ENCODE measurements around the gene ZPBP2. TPM values are rescaled to one million over a fixed set of nuclear protein-coding genes. Genes with fewer than 3 reads are reported as not detected.

ZPBP2 gene
- total and polyA plus RNA-seq, 11 donors = not detected

GRCh38 chr17:39915559-39915958 is 47.6 kb downstream of the ZPBP2 start:
- no peak overlapping the region for H3K4me3 ChIP-seq
- WGBS, 4 donors = 78 to 91% (median 86%) methylated on average over 4 of the region's 4 CpGs
- H3K27ac ChIP-seq = no peak overlapping the region
- DNase-seq = no peak
- TF ChIP-seq CTCF (IDR thresholded peaks at IDR 0.05) (no peak), POLR2A (IDR thresholded peaks at IDR 0.05) (no peak)
- intact Hi-C loops (cut with DNase I) = no loop called here
- H3K4me1 ChIP-seq = peaks cover 0 to 9% (median 0%) of the 10 kb centered on the region in 12 donors
- no peaks in the 10 kb centered on the region for H3K27me3 ChIP-seq
- no peaks in the 10 kb centered on the region for H3K9me3 ChIP-seq
- ATAC-seq = no peak
- peaks cover 0 to 48% (median 19%) of the 10 kb centered on the region in 9 donors for H3K36me3 ChIP-seq

GRCh38 chr17:39916918-39917317 is 48.9 kb downstream of the ZPBP2 start:
- Histone ChIP-seq H3K27me3 (no peaks in the 10 kb centered on the region), H3K36me3 (peaks cover 0 to 49% (median 28%) of the 10 kb centered on the region in 9 donors), H3K9me3 (no peaks in the 10 kb centered on the region), H3K27ac (no peak overlapping the region), H3K4me1 (peaks cover 0 to 23% (median 0%) of the 10 kb centered on the region in 12 donors), H3K4me3 (no peak overlapping the region)
- ATAC-seq (peak in 1 of 4 donors; percentile 23), DNase-seq (no peak)
- WGBS, 4 donors = 82 to 88% (median 86%) methylated on average over 7 of the region's 7 CpGs
- TF ChIP-seq CTCF (IDR thresholded peaks at IDR 0.05) = peak in 1 of 12 donors; percentile 20
- no peak for TF ChIP-seq POLR2A (IDR thresholded peaks at IDR 0.05)
- intact Hi-C loops (cut with DNase I) = no loop called here

- 95 to 98% (median 96%) methylated on average over 9 of the region's 9 CpGs for WGBS, 4 donors
- TF ChIP-seq CTCF (IDR thresholded peaks at IDR 0.05) = no peak
- no peak for TF ChIP-seq POLR2A (IDR thresholded peaks at IDR 0.05)
- DNase-seq (no peak), ATAC-seq (no peak)
- H3K36me3 ChIP-seq = peaks cover 0 to 57% (median 44%) of the 10 kb centered on the region in 9 donors
- H3K4me1 ChIP-seq = peaks cover 0 to 45% (median 2%) of the 10 kb centered on the region in 12 donors
- H3K27me3 ChIP-seq = no peaks in the 10 kb centered on the region
- H3K27ac ChIP-seq = no peak overlapping the region
- no peaks in the 10 kb centered on the region for H3K9me3 ChIP-seq
- no peak overlapping the region for H3K4me3 ChIP-seq
- intact Hi-C loops (cut with DNase I) = no loop called here
These were observed 51.2 kb downstream of the ZPBP2 start for GRCh38 chr17:39919087-39919683.

- DNase-seq = peak in 1 of 5 donors; percentile 38
- 62 to 74% (median 68%) methylated on average over 17 to 19 of the region's 19 CpGs for WGBS, 4 donors
These were observed 52.5 kb downstream of the ZPBP2 start for GRCh38 chr17:39920218-39921210.

More at GRCh38 chr17:39920218-39921210, 52.5 kb downstream of the ZPBP2 start:
- H3K36me3 ChIP-seq = peaks cover 0 to 56% (median 44%) of the 10 kb centered on the region in 9 donors
- H3K9me3 ChIP-seq = no peaks in the 10 kb centered on the region
- intact Hi-C loops (cut with DNase I) = loop anchor here in 3 of 10 donors (5.0 to 10.0 kb wide), 3 partner anchors 37 to 56 kb away; partner anchors contain the start of genes IKZF3 (in 1 of the 3) and ZPBP2 (in 1 of the 3)
- peak overlapping the region in 1 of 12 donors; percentile 37 for H3K27ac ChIP-seq
- H3K4me3 ChIP-seq = no peak overlapping the region
- H3K4me1 ChIP-seq = peaks cover 0 to 58% (median 15%) of the 10 kb centered on the region in 12 donors
- H3K27me3 ChIP-seq = no peaks in the 10 kb centered on the region
- TF ChIP-seq POLR2A (IDR thresholded peaks at IDR 0.05) = no peak
- no peak for TF ChIP-seq CTCF (IDR thresholded peaks at IDR 0.05)
- ATAC-seq = no peak

Measured in heart left ventricle (tissue), 16 donors.